Muscle of leg (tissue), 16 donors: ENCODE data around the gene DUSP2. TPM values are rescaled to one million over a fixed set of nuclear protein-coding genes. Genes with fewer than 3 reads are reported as not detected.

Experiments
- DNase-seq: peaks from one replicate; pipeline ENCODE4 v3.0.0; 2013
- H3K27ac ChIP-seq: one replicate; pipeline ENCODE4 v1.5.1; 2013; ENCODE audit warnings: mild to moderate bottlenecking, low read length, control low read depth
- H3K27me3 ChIP-seq: one replicate; pipeline ENCODE4 v1.6.1; 2013; ENCODE audit warnings: low read length; ENCODE audit not compliant: control insufficient read depth, insufficient read depth
- H3K36me3 ChIP-seq: one replicate; pipeline ENCODE4 v1.6.1; 2013; ENCODE audit warnings: low read length; ENCODE audit not compliant: control insufficient read depth, insufficient read depth
- H3K4me1 ChIP-seq: one replicate; pipeline ENCODE4 v1.6.1; 2013; ENCODE audit warnings: low read length; ENCODE audit not compliant: control insufficient read depth, insufficient read depth
- H3K4me3 ChIP-seq: one replicate; pipeline ENCODE4 v1.5.1; 2013; ENCODE audit warnings: low read length, control low read depth
- H3K9me3 ChIP-seq: replicated peaks from 2 replicates; pipeline ENCODE4 v1.6.1; 2013; ENCODE audit warnings: low read depth, low read length; ENCODE audit not compliant: control insufficient read depth
- WGBS: methylation state at CpG from one replicate; pipeline ENCODE4 v1.1.5; 2013; ENCODE audit warnings: missing lambda C conversion rate; ENCODE audit not compliant: insufficient coverage; 5-methylcytosine and 5-hydroxymethylcytosine counted together
- long read RNA-seq, 11 donors: transcript quantifications; one replicate each; lab custom pipeline, GENCODE V29; 2026
- polyA plus RNA-seq, 8 donors: library from polyadenylated mRNA; unstranded; fragments of 120-200 nt; gene quantifications; one replicate each; pipeline versions ENCODE4 v1.2.1 to v1.2.3, GENCODE V29; 2013; ENCODE audit warnings: inconsistent platforms in 1 of 8, low replicate concordance in 1 of 8; ENCODE audit not compliant: insufficient read length in 8 of 8, insufficient read depth in 1 of 8
- total RNA-seq: library from RNA; stranded (reverse); fragments of 120-200 nt; gene quantifications from one replicate; pipeline ENCODE4 v1.2.4, GENCODE V29; 2013

DUSP2 gene
- 5.7 TPM for total RNA-seq
- 10 to 100 TPM in 2 of 8 donors, 1 to 10 TPM in 6; 2.2 to 10.2 (median 5.4) TPM for polyA plus RNA-seq
- long read RNA-seq, donor 1, partial matches to known transcripts, result 0 of 2 reads
- long read RNA-seq, donor 1, other reads (novel, unspliced or antisense), result 0 of 2 reads
- long read RNA-seq, donor 2, partial matches to known transcripts, result 0 of 1 reads
- long read RNA-seq, donor 2, other reads (novel, unspliced or antisense), result 0 of 1 reads
- long read RNA-seq, donor 3, transcript DUSP2-201 (4 exons, 1,688 nt), result major isoform, 5 of 5 reads
- long read RNA-seq, donor 3, partial matches to known transcripts, result 0 of 5 reads
- long read RNA-seq, donor 3, other reads (novel, unspliced or antisense), result 0 of 5 reads
- long read RNA-seq, donor 4, partial matches to known transcripts, result 0 of 3 reads
- long read RNA-seq, donor 4, other reads (novel, unspliced or antisense), result 0 of 3 reads
- long read RNA-seq, donor 5, partial matches to known transcripts, result 0 of 1 reads
- long read RNA-seq, donor 5, other reads (novel, unspliced or antisense), result 0 of 1 reads
- long read RNA-seq, donor 6, transcript DUSP2-201 (4 exons, 1,688 nt), result major isoform, 6 of 6 reads
- long read RNA-seq, donor 6, partial matches to known transcripts, result 0 of 6 reads
- long read RNA-seq, donor 6, other reads (novel, unspliced or antisense), result 0 of 6 reads
- long read RNA-seq, donor 7, transcript DUSP2-201 (4 exons, 1,688 nt), result major isoform, 6 of 13 reads
- long read RNA-seq, donor 7, partial matches to known transcripts, result 7 of 13 reads
- long read RNA-seq, donor 7, other reads (novel, unspliced or antisense), result 0 of 13 reads
- long read RNA-seq, donor 8, partial matches to known transcripts, result 0 of 2 reads
- long read RNA-seq, donor 8, other reads (novel, unspliced or antisense), result 0 of 2 reads
- long read RNA-seq, donor 9, partial matches to known transcripts, result 0 of 1 reads
- long read RNA-seq, donor 9, other reads (novel, unspliced or antisense), result 0 of 1 reads
- long read RNA-seq, donor 10, result 0 reads
- long read RNA-seq, donor 11, partial matches to known transcripts, result 0 of 1 reads
- long read RNA-seq, donor 11, other reads (novel, unspliced or antisense), result 0 of 1 reads

- Histone ChIP-seq H3K9me3 (no peaks in the 10 kb centered on the region), H3K27me3 (peaks cover 18% of the 10 kb centered on the region), H3K4me1 (peaks cover 50% of the 10 kb centered on the region), H3K4me3 (peak within 1 kb of the TSS; percentile 49), H3K36me3 (no peaks in the 10 kb centered on the region), H3K27ac (peak within 1 kb of the TSS; percentile 21)
- DNase-seq, result peak; percentile 80
- under 1% methylated on average over 84 of the region's 94 CpGs for whole genome bisulfite sequencing
Observed at GRCh38 chr2:96145036-96145847, at the start of gene DUSP2. Gene DUSP2, minus strand, starts transcription at chr2:96145440. Its CDS starts 86 bp downstream, at chr2:96145354.

- no peaks in the 10 kb centered on the region for H3K9me3 ChIP-seq
- H3K36me3 ChIP-seq, result peaks cover 61% of the 10 kb centered on the region
- DNase-seq, result no peak
- no peaks in the 10 kb centered on the region for H3K27me3 ChIP-seq
- H3K4me1 ChIP-seq, result no peaks in the 10 kb centered on the region
- H3K4me3 ChIP-seq, result no peak overlapping the region
- H3K27ac ChIP-seq, result no peak overlapping the region
- WGBS, result 91% methylated on average over 4 of the region's 11 CpGs
Observed at GRCh38 chr2:96191937-96192670, 46.9 kb upstream of the DUSP2 start.

- H3K36me3 ChIP-seq, result peaks cover 74% of the 10 kb centered on the region
Observed at GRCh38 chr2:96188821-96189526, 43.7 kb upstream of the DUSP2 start.

GRCh38 chr2:96186562-96186961, 41.3 kb upstream of the DUSP2 start:
- H3K36me3 ChIP-seq, result peaks cover 55% of the 10 kb centered on the region
- H3K9me3 ChIP-seq, result no peaks in the 10 kb centered on the region
- no peaks in the 10 kb centered on the region for H3K27me3 ChIP-seq
- no peak overlapping the region for H3K4me3 ChIP-seq
- peak overlapping the region; percentile 64 for H3K27ac ChIP-seq
- peaks cover 13% of the 10 kb centered on the region for H3K4me1 ChIP-seq
- 84% methylated on average over 4 of the region's 5 CpGs for WGBS
- DNase-seq, result no peak

More at GRCh38 chr2:96188821-96189526, 43.7 kb upstream of the DUSP2 start:
- Histone ChIP-seq H3K9me3 (no peaks in the 10 kb centered on the region), H3K27me3 (no peaks in the 10 kb centered on the region), H3K4me3 (no peak overlapping the region), H3K27ac (no peak overlapping the region), H3K4me1 (peaks cover 13% of the 10 kb centered on the region)
- 89% methylated on average over 3 of the region's 12 CpGs for WGBS
- no peak for DNase-seq

- no CpG with 5 or more reads among the region's 1 CpG for WGBS
- Histone ChIP-seq H3K4me3 (no peak overlapping the region), H3K27ac (no peak overlapping the region), H3K27me3 (no peaks in the 10 kb centered on the region), H3K9me3 (no peaks in the 10 kb centered on the region), H3K36me3 (peaks cover 45% of the 10 kb centered on the region), H3K4me1 (peaks cover 13% of the 10 kb centered on the region)
- DNase-seq, result no peak
Observed at GRCh38 chr2:96185516-96185915, 40.3 kb upstream of the DUSP2 start.

GRCh38 chr2:96184989-96185388, 39.7 kb upstream of the DUSP2 start:
- H3K9me3 ChIP-seq, result no peaks in the 10 kb centered on the region
- peak; percentile 32 for DNase-seq
- no peak overlapping the region for H3K27ac ChIP-seq
- peaks cover 40% of the 10 kb centered on the region for H3K36me3 ChIP-seq
- peaks cover 13% of the 10 kb centered on the region for H3K4me1 ChIP-seq
- H3K4me3 ChIP-seq, result no peak overlapping the region
- H3K27me3 ChIP-seq, result no peaks in the 10 kb centered on the region
- WGBS, result 75% methylated on average over 5 of the region's 8 CpGs

- peaks cover 38% of the 10 kb centered on the region for H3K36me3 ChIP-seq
- H3K4me1 ChIP-seq, result peaks cover 13% of the 10 kb centered on the region
- whole genome bisulfite sequencing, result 93% methylated on average over 4 of the region's 8 CpGs
- no peaks in the 10 kb centered on the region for H3K9me3 ChIP-seq
- DNase-seq, result no peak
- H3K27me3 ChIP-seq, result no peaks in the 10 kb centered on the region
- no peak overlapping the region for H3K4me3 ChIP-seq
- H3K27ac ChIP-seq, result no peak overlapping the region
Observed at GRCh38 chr2:96184188-96184587, 38.9 kb upstream of the DUSP2 start.

GRCh38 chr2:96181529-96181928, 36.3 kb upstream of the DUSP2 start:
- no peak for DNase-seq
- Histone ChIP-seq H3K4me3 (no peak overlapping the region), H3K36me3 (peaks cover 21% of the 10 kb centered on the region), H3K9me3 (no peaks in the 10 kb centered on the region), H3K27me3 (no peaks in the 10 kb centered on the region), H3K27ac (no peak overlapping the region), H3K4me1 (peaks cover 9% of the 10 kb centered on the region)
- no CpG with 5 or more reads among the region's 5 CpGs for WGBS
